Inflammatory macrophage treated with lipopolysaccharide for 4 hours (primary cell): ENCODE data around the gene HIP1.
"Not testable (repeated sequence)": the region's sequence is repeated elsewhere in the genome, so short reads cannot be mapped to it uniquely, and the experiment has no call there.

Source experiments
- DNase-seq: peaks from one replicate; pipeline ENCODE4 v3.0.0-alpha.2; 2020

HIP1 gene

DNA sequence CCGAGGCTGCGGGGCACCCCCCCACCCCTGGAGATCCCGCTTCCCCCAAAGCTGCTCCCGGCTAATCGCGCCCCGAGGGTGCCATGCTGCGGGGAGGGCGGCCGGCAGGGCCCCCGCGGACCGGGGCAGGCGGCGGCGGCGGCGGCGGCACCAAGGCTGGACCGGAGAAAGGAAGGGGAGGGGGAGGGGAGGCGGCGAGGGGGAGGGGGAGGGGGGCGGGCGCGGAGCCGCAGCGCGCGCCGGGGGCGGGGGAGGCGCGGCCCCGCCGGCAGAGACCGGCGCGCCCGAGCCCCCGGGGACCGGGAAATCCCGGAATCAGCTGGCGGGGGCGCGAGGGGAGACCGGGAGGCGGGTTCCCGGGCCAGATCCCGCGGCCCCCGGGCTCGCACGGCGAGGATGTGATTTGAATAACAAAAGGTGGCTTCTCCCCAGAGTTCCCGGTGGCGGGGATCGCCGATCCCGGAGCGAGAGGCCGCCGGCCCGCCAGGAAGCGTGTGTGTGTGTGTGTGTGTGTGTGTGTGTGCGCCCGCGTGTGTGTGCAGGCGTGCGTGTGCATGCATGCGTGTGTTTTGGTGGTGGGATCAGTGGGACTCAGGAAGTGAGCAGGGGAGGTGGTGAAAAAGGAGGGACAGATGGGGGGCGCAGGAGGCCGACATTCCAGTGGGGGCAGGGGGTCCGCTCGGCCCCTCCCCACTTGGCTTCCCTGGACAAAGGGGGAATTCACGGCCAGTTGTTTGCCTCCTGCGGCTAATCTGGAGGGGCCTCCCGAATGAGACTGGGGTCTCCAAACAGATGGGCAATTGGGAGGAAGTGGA is 99.5 kb downstream of the HIP1 start:
- no peak for DNase-seq

GRCh38 chr7:75638594-75639070 is 100.1 kb downstream of the HIP1 start:
- no peak for DNase-seq

DNA sequence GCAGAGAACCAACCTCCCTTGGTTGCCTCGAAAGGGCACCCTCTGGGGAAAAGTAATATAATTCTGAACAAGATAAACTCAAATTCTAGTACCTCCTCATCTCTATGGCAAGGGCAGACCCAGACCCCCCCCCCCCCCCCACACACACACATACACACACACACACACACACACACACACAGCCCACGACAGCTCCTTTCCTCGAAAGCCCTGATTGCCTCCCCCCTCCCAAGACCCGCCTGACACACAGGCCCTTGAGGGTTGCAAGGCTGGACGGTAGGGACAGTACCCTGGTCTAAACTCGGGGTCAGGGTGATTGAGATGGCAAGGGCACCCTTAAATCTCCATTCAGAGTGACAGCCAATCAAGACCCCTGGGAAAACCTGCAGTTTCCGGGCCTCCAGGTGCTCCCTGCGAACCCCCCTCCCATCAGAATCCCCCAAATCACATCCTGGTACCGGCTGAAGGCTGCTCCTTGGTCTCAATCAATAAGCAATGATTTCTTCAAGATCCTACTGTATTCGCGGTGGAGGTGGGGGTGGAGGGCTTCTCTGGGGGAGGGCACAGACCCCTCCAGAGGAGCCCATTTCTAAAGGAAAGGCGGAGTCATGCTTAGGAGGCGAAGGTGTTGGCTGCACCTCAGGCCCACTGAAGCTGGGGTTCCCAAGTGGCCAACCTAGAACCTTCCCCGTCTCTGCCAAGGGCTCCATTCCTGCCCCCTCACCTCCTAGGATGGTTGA is 100.7 kb downstream of the HIP1 start:
- no peak for DNase-seq

DNA sequence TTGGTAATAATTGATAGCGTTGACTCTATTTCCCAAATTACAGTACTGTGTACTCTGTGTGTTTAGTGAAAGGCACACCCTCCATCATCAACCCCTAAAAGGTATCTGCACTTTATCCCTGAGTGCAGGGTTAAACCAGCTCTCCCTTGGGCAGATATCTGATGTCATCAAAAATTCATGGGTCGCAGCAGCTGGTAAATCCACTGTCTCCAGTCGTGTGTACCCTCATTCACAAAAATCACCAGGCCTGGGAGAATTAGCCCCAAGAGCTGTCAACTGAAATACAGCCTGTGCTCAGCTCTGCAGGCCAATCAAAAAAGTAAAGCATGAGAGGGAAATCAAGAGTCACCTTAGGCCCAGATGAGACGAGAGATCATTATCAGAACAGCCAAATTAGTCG is 103.7 kb downstream of the HIP1 start:
- DNase-seq: no peak

- not testable (repeated sequence) for DNase-seq
Observed at GRCh38 chr7:75632587-75632986, 106.2 kb downstream of the HIP1 start.

DNA sequence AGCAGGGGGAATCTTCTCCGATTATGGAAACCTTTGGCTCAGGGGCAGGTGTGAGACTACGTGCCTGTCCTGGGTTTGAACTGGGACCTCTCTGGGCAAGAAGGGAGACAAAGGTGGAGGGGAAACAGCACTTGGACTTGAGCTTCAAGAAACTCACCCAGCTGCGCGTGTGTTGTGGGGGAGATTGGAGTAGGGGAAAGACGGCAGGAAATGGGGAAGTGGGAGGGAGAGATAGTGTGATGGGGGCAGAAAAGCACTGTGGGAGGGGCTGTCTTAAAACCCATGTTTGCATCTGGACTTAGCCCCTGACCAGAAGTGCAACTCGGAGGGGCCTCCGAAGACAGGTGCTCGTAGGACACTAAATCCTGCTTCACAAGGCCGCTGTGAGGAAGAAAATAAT is 107.0 kb downstream of the HIP1 start:
- DNase-seq: no peak

- no peak for DNase-seq
Observed at GRCh38 chr7:75630549-75630948, 108.2 kb downstream of the HIP1 start.

DNA sequence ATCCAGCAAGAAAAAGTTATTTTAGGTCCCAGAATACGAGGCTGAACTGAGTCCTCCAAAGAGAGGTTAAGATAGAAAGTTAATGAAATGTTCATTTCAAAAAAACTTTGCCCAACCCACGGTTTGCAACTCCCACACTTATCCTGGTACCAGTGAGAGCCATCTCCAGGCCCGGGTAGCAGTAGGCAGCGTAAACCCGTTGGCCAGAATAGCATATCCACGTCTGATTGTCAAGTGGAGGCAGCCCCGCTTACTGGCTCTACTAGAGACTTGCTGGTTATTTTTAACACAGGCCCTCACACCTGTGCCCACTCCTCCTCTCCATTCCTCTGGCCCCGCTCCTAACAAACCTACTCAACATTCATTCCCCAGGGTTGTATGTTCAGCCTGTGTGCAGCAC is 109.7 kb downstream of the HIP1 start:
- DNase-seq: no peak

DNA sequence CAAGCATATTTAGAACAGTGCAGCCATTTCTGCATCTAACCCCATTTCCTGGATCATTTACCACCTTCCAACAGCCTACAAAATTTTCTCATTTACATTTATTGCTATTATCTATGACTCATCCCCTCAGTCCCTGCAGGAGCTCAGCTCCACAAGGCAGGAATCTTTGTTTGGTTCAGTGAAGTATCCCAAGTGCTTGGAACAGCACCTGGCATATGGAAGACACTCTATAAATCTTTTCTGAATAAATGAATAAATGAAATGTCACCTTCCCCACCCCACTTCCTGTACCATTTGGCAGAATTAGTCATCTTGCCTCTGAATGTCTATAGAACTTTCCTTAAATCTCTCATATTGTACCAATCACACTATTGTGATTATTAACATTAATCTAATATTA is 110.7 kb downstream of the HIP1 start:
- no peak for DNase-seq

GRCh38 chr7:75626954-75627353 is 111.8 kb downstream of the HIP1 start:
- DNase-seq: no peak

GRCh38 chr7:75625868-75626267 is 112.9 kb downstream of the HIP1 start:
- DNase-seq: no peak

GRCh38 chr7:75624134-75624832 is 114.5 kb downstream of the HIP1 start:
- DNase-seq: peak; percentile 97

DNA sequence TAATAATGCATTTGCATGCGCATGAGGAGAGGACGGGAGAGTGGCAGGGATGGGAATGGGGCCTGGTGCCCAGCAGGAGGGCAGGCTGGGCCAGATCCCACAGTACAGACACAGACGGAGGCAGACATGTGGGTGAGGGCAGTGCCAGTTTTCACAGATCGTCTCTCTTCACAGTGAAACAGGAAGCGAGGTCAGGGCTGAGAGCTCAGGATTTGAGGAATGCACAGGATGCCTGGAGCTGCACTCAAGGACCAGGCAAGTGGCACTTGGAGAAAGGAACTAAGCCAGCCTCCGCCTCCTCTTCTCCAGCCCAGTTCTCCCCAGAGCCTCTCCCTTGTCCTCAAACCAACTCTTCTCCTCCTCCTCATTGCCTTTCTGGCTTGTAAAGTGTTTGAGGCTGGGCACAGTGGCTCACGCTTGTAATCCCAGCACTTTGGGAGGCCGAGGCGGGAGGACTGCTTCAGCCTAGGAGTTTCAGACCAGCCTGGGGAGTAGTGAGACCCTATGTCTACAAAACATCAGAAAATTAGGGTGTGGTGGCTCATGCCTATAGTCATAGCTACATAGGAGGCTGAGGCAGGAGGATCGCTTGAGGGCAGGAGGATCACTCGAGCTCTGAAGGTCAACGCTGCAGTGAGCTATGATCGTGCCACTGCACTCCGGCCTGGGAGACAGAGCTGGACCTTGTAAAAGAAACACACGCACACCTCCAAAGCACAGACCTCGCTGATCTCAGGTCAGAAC is 115.2 kb downstream of the HIP1 start:
- DNase-seq: peak; percentile 62

GRCh38 chr7:75621124-75621523 is 117.6 kb downstream of the HIP1 start:
- DNase-seq: peak; percentile 29

DNA sequence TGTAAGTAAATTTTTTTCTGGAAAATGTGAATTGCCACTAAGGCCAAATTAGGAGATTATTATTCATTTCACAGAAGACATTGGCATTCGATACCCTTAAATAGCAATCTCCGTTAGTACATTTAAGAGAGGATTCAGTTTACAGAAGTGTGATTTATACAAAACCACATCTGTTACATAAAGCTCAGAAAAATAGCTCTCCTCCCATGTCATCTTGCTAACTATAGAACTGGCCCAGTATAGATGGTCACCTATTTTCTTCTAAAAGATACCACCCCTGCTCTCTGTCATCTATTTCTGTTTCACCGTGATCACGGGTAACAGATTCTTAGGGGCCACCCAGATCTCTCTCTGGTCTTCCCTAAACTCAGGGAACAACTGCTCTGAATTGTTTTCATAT is 119.1 kb downstream of the HIP1 start:
- DNase-seq: peak; percentile 40

DNA sequence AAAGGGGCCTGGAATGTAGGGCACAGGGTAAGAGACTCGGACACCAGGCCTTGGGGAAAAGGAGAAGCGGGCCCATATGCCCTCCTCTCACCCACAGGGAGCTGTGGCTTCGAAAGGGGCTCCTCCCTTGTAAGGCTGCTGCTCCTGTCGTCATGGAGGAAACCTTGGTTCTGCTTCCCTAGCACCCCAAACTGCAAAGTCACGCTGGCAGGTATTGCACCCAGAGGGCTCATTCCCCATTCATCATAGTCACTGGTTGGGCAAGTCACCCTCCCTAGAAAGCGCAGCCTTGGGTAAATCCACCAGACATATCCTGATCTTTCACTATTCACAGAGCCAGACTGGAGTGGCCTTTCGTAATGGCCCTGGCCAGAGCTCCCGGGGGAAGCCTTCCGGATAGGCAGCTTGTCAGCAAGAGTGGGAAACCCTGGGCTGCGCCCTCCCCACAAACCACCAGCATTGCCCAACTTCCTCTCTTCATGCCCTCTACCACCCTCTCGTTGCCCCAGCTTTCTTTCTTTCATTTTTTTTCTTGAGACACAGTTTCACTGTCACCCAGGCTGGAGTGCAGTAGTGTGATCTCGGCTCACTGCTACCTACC is 121.0 kb downstream of the HIP1 start:
- peak; percentile 100 for DNase-seq

GRCh38 chr7:75616421-75617167 is 122.1 kb downstream of the HIP1 start:
- no peak for DNase-seq

GRCh38 chr7:75614401-75614800 is 124.3 kb downstream of the HIP1 start:
- peak; percentile 63 for DNase-seq

DNA sequence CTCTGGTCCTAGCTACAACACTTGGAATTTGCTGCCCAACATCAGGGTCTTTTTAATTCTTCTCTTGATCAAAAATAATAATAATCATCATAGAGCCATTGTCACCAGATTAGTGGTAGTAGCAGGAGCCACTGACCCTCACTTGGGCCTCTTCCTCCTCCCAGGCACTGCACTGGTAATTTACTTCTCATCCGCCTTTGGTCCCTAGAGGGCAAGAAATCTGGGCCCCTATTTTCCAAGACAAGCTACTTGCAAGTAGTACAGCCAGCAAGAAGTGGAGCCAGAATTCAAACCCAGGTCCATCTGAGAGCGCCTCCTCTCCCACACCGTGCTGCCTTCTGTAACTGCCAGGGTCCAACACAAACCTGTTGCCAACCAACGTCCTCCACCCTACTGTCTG is 125.4 kb downstream of the HIP1 start:
- DNase-seq: no peak

DNA sequence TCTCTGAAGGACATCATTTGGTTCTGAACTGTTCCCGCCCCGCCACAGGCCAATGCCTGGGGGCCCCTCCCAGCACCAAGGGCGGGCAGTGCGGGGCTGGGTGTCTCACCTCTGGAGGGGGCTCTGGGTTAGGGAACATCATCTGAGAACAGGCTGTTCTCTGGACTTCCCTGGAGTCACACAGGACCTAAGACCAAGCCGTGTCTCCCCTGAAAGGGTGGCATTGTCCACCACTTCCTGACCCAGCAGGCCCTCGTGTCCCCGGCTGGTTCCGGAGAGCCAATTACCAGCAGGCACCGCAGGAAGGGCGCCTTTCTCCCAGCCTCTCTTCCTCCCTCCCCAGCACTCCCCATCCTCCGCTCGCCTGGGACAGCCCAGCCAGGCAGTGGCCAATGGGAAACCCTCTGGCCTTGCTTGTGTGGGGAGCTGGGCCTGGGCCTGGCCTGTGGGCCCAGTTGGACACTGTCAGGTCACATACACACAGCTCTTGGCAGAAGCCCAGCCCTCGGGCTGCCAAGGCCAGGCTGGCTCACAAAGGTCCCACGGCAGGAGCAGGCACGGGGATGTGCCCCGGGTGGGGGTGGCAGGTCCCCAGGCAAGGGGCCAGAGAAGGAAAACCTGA is 127.1 kb downstream of the HIP1 start:
- DNase-seq: peak; percentile 53

GRCh38 chr7:75609416-75609815 is 129.3 kb downstream of the HIP1 start:
- DNase-seq: not testable (repeated sequence)
